ENCODE data around the gene PIK3R1.

DNA sequence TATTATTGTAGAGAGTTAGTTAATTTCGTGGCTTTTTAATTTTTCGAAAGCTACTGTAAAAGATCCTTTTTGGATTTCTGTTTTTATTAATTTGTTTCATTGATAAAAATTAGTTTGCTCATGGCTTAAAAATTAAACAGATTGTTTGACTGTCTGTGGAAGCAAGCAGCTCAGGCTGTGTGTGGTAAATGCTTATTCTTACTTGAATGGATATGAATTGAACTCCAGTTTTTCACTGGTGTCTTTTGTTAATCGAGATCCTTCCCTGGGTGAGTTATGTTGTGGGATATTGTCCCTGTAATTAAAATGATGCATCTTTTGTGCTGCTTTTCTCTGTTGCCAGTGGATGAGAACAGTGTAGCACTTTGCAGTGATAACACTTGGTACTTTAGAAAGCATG, 75.3 kb downstream of the PIK3R1 start:
- TF ChIP-seq CTCF (conservative IDR thresholded peaks at IDR 0.05; ENCODE audit: low read depth, low read length) (no peak), MAZ (IDR thresholded peaks at IDR 0.05; ENCODE audit: borderline replicate concordance, low read depth, low read length) (no peak), POLR2A (IDR thresholded peaks at IDR 0.05; ENCODE audit: low read depth, low read length) (no peak), MAFK (IDR thresholded peaks at IDR 0.05; ENCODE audit: low read depth, low read length) (no peak), BHLHE40 (IDR thresholded peaks at IDR 0.05; ENCODE audit: low read depth, low read length) (no peak), CEBPB (IDR thresholded peaks at IDR 0.05; ENCODE audit: low read depth, low read length) (no peak), NFE2L2 (IDR thresholded peaks at IDR 0.05; ENCODE audit: low read depth, low read length) (no peak)
